Measurements from ENCODE around the gene AHCYL2. TPM values are rescaled to one million over a fixed set of nuclear protein-coding genes. Genes with fewer than 3 reads are reported as not detected.
"Not testable (repeated sequence)": the region's sequence is repeated elsewhere in the genome, so short reads cannot be mapped to it uniquely, and the experiment has no call there.

Gene AHCYL2
- total RNA-seq, 1 experiment from 2014 or later, result 20.2 TPM

GRCh38 chr7:129216101-129216715 lies 8.6 kb upstream of the AHCYL2 start:
- H3K27me3 ChIP-seq (ENCODE audit: control insufficient read depth, insufficient read depth, low read length); CTCF ChIA-PET; POLR2A ChIA-PET; ATAC-seq; DNase-seq (ENCODE audit: low read depth, low spot score); intact Hi-C loops (cut with micrococcal nuclease; ENCODE audit: unreplicated experiment); H3K4me3 ChIP-seq (ENCODE audit: low read depth in 2 of 2, low read length in 2 of 2); H3K27ac ChIP-seq (ENCODE audit: low read length); H3K9me3 ChIP-seq (ENCODE audit: control insufficient read depth, insufficient read depth, low read depth, low read length); H3K36me3 ChIP-seq (ENCODE audit: control insufficient read depth, insufficient read depth, low read length); H3K4me1 ChIP-seq (ENCODE audit: control insufficient read depth, insufficient read depth, low read length); in situ Hi-C loops (cut with HindIII; ENCODE audit: low pct_unique_long_range_greater_than_20kb, low sequenced_read_pairs); BruUV-seq (replicated peaks): not testable (repeated sequence)

DNA sequence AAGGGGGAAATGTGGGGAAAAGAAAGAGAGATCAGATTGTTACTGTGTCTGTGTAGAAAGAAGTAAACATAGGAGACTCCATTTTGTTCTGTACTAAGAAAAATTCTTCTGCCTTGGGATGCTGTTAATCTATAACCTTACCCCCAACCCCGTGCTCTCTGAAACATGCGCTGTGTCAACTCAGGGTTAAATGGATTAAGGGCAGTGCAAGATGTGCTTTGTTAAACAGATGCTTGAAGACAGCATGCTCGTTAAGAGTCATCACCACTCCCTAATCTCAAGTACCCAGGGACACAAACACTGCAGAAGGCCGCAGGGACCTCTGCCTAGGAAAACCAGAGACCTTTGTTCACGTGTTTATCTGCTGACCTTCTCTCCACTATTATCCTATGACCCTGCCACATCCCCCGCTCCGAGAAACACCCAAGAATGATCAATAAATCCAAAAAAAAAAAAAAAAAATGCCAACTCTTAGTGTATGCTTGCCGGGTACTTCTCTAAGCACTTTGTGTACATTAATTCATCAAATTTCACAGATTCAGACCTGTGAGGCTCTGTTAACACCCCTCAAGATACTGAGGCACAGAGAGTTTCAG lies 7.9 kb upstream of the AHCYL2 start:
- H3K36me3 ChIP-seq (ENCODE audit: control insufficient read depth, insufficient read depth, low read length); H3K9me3 ChIP-seq (ENCODE audit: control insufficient read depth, insufficient read depth, low read depth, low read length); H3K4me3 ChIP-seq (ENCODE audit: low read depth in 2 of 2, low read length in 2 of 2); BruUV-seq (replicated peaks); H3K4me1 ChIP-seq (ENCODE audit: control insufficient read depth, insufficient read depth, low read length); DNase-seq (ENCODE audit: low read depth, low spot score); intact Hi-C loops (cut with micrococcal nuclease; ENCODE audit: unreplicated experiment); H3K27me3 ChIP-seq (ENCODE audit: control insufficient read depth, insufficient read depth, low read length); H3K27ac ChIP-seq (ENCODE audit: low read length); POLR2A ChIA-PET; in situ Hi-C loops (cut with HindIII; ENCODE audit: low pct_unique_long_range_greater_than_20kb, low sequenced_read_pairs); ATAC-seq: not testable (repeated sequence)
- CTCF ChIA-PET, result interaction anchor here (0.6 kb wide), 1 partner anchor 43 kb away, joined by 3 read pairs; no protein-coding TSS in a partner anchor

DNA sequence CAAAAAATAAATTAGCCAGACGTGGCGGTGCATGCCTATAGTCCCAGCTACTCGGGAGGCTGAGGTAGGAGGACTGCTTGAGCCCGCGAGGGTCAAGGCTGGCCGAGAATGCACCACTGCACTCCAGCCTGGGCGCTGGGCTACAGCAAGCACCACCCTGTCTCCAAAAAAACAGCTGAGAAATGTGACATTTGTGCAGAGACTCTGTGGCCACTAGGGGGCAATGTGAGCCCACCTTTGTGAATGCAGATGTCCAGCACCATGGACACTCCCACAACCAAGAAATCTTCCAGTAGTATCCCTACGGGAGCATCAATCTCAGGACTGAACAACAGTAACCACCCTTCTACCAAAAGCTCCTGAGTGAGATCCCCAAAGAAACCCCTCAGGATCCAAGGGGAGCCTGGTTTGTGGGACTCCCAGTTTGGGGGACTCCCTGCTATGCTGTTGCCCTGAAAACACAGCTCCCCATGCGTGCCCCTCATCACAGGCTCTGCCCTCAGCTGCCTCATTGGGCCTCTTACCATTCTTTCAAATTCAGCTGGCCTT lies 6.2 kb upstream of the AHCYL2 start:
- Histone ChIP-seq H3K4me3 (ENCODE audit: low read depth in 2 of 2, low read length in 2 of 2) (no peak overlapping the region), H3K36me3 (ENCODE audit: control insufficient read depth, insufficient read depth, low read length) (no peaks in the 10 kb centered on the region), H3K4me1 (ENCODE audit: control insufficient read depth, insufficient read depth, low read length) (no peaks in the 10 kb centered on the region; the same call in 1 of the 2 replicates), H3K9me3 (ENCODE audit: control insufficient read depth, insufficient read depth, low read depth, low read length) (no peaks in the 10 kb centered on the region), H3K27me3 (ENCODE audit: control insufficient read depth, insufficient read depth, low read length) (no peaks in the 10 kb centered on the region), H3K27ac (ENCODE audit: low read length) (no peak overlapping the region)
- POLR2A ChIA-PET, result no interaction called here
- peak; percentile 93 for ATAC-seq
- intact Hi-C loops (cut with micrococcal nuclease; ENCODE audit: unreplicated experiment) (loop anchor here (1.0 to 2.0 kb wide), 3 partner anchors 52 to 254 kb away; no protein-coding TSS in a partner anchor), in situ Hi-C loops (cut with HindIII; ENCODE audit: low pct_unique_long_range_greater_than_20kb, low sequenced_read_pairs) (no loop called here)
- peak; percentile 73 for DNase-seq (ENCODE audit: low read depth, low spot score)
- TF ChIP-seq REST (IDR thresholded peaks at IDR 0.05; ENCODE audit: insufficient read depth in 1 of 2, low read depth in 2 of 2, low read length in 1 of 2) (peak; percentile 79 to 90), POLR2AphosphoS5 (IDR thresholded peaks at IDR 0.05; ENCODE audit: low read depth, low read length) (no peak), TCF7L2 (IDR thresholded peaks at IDR 0.05; ENCODE audit: low read depth, low read length) (no peak), SIN3A (IDR thresholded peaks at IDR 0.05; ENCODE audit: borderline replicate concordance, insufficient read depth, low read depth, low read length) (no peak), CTCF (IDR thresholded peaks at IDR 0.05) (peak; percentile 87)
- CTCF ChIA-PET, result interaction anchor here (0.5 to 1.4 kb wide), 9 partner anchors 72 to 253 kb away, joined by 3 to 11 read pairs (median 4); no protein-coding TSS in a partner anchor
- no TSS peak for BruUV-seq (replicated peaks)

DNA sequence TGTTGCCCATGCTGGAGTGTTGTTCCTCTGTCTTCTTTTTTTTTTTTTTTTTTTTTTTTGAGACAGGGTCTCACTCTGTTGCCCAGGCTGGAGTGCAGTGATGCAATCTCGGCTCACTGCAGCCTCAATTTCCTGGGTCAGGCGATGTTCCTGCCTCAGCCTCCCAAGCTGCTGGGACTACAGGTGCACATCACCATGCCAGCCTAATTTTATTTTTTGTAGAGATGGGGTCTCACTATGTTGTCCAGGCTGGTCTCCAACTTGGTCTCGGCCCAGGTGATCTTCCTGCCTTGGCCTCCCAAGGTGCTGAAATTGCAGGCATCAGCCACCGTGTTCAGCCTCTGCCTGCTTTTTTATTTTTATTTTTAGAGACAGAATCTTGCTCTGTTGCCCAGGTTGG lies 5.7 kb upstream of the AHCYL2 start:
- intact Hi-C loops (cut with micrococcal nuclease; ENCODE audit: unreplicated experiment), result loop anchor here (2.0 kb wide), 2 partner anchors 52 to 254 kb away; no protein-coding TSS in a partner anchor
- not testable (repeated sequence) for BruUV-seq (replicated peaks)

More for the DNA sequence above, 5.7 kb upstream of the AHCYL2 start:
- H3K27ac ChIP-seq (ENCODE audit: low read length); in situ Hi-C loops (cut with HindIII; ENCODE audit: low pct_unique_long_range_greater_than_20kb, low sequenced_read_pairs); H3K27me3 ChIP-seq (ENCODE audit: control insufficient read depth, insufficient read depth, low read length); POLR2A ChIA-PET; H3K4me3 ChIP-seq (ENCODE audit: low read depth in 2 of 2, low read length in 2 of 2); DNase-seq (ENCODE audit: low read depth, low spot score); H3K4me1 ChIP-seq (ENCODE audit: control insufficient read depth, insufficient read depth, low read length); H3K36me3 ChIP-seq (ENCODE audit: control insufficient read depth, insufficient read depth, low read length); H3K9me3 ChIP-seq (ENCODE audit: control insufficient read depth, insufficient read depth, low read depth, low read length); ATAC-seq: not testable (repeated sequence)
- CTCF ChIA-PET, result interaction anchor here (0.5 to 1.4 kb wide), 9 partner anchors 71 to 253 kb away, joined by 3 to 11 read pairs (median 4); no protein-coding TSS in a partner anchor
